Stimulated activated CD8-positive, alpha-beta memory T cell treated with anti-CD3 and anti-CD28 coated beads, Interleukin-7, amount 100 ng/mL, for 48 hours (primary cell): ENCODE measurements around the gene CAMKMT.
"Not testable (repeated sequence)": the region's sequence is repeated elsewhere in the genome, so short reads cannot be mapped to it uniquely, and the experiment has no call there.

Experiments
- DNase-seq, 2 donors: peaks; one replicate each; pipeline ENCODE4 v3.0.0-alpha.2; 2020; ENCODE audit warnings: low read depth in 1 of 2; ENCODE audit errors: extremely low read depth in 1 of 2

The CAMKMT gene

DNA sequence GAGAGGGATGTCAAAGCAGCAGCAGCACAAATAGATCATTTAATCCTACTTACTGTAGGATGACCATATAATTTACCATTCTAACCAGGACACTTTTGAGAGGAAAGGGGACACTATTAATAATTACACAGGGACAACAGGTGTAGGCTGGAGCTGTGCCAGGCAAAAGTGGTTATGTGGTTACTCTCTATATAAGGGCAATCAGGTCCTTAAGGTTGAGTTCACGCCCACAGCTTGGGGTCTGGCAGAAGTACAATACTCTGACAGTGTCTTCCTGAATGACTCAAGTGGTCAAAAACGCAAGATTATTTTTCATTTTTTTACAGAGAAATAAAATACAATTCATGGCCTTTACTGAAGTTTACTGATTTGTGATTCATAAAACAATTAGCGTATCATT is 3.2 kb upstream of the CAMKMT start:
- peak in 1 of 2 donors; percentile 60 for DNase-seq

DNA sequence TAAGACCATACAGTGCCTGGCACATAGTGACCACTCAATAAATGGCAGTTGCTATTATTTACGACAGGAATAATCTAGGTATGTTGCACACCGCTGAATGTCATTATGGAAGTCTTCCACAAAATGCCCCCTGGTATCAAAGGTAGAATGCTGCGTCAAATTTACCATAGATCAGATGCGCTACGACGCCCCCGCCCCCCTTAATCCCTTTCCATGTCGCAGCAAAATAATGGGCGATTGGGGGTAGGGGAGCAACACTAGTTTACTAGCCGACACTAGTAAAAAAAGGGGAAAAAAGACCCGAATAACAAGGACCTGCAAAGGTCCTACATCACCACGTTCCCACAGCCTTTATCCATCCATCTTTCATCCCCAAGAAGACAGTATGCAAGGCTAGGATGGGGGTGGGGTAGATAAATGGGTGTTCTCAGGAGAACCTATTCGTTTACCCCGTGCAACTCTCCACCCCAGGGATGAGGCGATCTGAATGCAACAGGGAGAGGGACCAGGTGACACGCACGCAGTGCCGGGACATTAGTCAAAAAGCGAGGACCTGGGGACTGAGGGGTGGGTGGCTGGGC is 908 bp upstream of the CAMKMT start:
- no peak for DNase-seq

- peak in 1 of 2 donors; percentile 11 for DNase-seq
These were observed 664 bp downstream of the CAMKMT start for GRCh38 chr2:44362207-44363015.

DNA sequence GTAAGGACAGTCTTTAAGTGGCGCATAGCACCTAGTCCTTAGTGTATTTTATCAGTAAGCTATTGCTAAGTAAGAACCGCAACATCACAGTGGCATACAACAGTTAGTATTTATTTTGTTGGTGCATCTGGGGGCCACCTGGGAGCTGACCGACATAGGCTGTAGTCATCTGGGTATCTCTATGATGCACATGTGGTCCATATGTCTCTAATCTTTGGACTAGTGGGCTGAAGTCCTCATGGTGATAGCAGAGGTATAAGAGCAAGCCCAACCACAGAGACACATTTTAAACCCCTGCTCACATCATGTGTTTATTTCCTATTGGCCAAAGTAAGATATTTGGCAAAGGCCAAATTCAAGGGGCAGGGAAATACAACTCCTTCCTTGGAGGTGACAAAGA is 2.9 kb downstream of the CAMKMT start:
- DNase-seq: no peak

GRCh38 chr2:44367591-44367990 is 5.8 kb downstream of the CAMKMT start:
- DNase-seq: no peak

DNA sequence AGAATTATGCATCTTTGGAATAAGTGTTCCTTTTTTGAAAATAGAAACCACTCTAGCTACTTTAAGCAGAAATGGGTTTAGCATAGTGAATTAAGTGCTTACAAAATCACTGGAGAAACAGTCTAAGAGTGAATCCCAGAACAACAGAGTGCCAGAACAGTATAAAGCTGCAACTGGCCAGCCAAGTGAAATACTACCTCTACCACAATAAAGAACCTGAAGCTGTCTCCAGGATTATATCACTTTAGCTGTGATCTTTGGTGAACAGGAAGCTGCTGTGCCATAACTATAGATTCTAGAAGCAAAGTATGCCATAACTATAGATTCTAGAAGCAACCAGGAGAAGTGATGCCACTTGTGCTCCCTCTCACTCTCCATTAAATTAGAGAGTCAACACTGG is 7.6 kb downstream of the CAMKMT start:
- DNase-seq: no peak

GRCh38 chr2:44371445-44371844 is 9.7 kb downstream of the CAMKMT start:
- no peak for DNase-seq

- DNase-seq: no peak
These were observed 10.5 kb downstream of the CAMKMT start for GRCh38 chr2:44372246-44372645.

DNA sequence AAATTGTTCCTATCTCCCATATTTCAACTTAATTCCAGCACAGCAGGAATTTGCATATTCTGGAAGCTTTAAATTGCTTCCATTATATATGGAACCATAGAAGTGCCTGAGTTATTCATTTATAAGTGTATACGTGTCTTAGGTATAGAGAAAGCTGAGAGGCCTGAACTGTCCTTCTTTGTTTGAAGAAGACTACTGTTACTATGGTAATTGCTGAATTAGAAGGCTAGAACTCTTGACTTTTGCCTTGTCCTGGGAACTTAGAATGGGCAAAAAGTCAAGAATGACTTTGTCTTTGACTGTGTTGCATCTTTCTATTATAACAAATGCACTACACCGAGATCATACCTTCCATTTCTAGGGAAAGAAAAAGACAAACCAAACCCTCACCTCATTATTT is 15.7 kb downstream of the CAMKMT start:
- no peak for DNase-seq

GRCh38 chr2:44385226-44385625 is 23.5 kb downstream of the CAMKMT start:
- not testable (repeated sequence) for DNase-seq

DNA sequence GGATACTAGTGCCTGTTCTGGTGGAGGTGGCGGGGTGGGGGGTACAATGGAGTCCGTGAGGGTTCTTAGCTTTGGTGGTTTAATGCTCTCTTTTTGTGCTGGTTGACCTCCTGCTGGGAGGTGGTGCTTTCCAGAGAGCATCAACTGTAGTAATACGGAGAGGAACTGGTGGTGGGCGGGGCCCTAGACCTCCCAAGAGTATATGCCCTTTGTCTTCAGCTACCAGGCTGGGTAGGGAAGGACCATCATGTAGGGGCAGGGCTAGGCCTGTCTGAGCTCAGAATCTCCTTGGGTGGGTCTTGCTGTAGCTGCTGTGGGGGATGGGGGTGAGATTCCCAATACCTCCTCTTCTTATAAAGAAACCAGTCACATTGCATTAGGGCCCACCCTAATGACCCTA is 27.1 kb downstream of the CAMKMT start:
- no peak for DNase-seq

DNA sequence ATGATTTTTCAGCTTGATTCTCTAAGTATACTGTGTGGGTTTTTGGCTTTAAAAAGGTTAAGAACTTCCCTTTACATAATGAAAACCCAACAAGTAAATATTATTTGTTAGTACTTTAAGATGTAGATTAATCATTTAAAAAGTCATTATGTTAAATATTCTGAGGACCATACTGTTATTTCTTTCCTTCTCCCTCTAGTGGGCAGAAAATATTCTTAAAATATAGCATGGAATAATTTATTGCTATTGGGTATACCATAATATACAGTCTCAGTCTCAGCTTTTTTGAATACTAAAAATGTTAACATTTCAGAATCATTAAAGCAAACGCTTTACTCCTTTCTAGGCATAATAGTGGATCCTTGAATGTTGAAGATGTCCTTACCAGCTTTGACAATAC is 28.1 kb downstream of the CAMKMT start:
- DNase-seq: no peak

DNA sequence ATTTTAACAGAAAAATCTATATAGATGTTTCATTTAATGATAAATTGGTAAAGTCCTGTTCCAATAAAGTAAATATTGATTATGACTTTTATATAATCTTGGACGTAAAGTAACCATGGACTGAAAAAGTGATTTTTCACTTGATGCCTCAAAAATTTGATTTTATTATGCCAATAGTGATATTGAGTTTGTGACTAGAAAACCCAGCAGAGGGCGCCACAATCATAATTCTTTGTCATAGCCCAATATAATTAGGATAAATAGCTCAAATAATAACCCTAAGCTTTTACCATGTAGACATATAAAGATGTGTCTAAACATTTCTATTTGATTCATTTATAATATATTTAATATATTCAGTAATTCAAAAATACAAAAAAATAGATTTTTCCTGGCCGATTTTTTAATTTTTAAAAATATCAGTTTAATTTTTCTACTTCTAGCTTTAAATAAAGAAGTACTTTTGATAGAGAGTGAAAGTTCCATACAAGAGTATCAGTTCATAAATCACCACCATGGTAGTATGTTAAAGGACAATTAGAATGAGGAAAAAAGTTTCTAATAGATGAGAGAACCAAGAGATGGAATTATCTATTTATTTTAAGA is 30.7 kb downstream of the CAMKMT start:
- peak in 1 of 2 donors; percentile 11 for DNase-seq

DNA sequence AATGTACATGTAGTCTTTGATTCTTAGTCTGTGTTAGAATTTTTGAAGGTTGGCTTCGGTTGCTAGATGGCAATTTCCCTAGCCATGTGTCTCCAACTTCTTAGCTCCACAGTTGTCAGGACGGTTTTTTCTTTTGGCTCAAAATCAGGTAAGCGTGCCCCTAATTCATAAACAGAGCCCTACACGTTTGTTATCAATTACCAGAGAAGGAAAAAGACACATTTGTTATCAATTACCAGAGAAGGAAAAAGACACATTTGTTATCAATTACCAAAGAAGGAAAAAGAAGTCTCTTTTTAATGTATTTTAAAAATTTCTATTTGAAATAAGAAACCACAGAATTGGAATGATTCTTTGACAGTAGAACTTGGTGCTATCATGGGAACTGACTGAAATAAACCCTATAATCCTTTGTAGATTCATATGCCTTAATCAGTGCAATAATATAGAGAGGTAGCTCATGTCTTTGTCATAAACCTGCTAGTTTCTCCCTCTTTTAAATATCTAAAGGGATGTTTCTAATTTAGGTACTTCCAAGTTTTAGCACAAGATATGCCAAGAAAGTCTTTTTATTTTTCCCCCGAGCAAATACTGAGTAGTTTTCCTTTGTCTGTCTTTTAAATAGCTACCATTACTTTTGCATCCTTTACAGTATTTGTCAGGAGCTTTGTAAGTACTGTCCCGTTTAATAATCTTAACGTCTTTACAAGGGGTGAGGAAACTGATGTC is 35.9 kb downstream of the CAMKMT start:
- no peak for DNase-seq

DNA sequence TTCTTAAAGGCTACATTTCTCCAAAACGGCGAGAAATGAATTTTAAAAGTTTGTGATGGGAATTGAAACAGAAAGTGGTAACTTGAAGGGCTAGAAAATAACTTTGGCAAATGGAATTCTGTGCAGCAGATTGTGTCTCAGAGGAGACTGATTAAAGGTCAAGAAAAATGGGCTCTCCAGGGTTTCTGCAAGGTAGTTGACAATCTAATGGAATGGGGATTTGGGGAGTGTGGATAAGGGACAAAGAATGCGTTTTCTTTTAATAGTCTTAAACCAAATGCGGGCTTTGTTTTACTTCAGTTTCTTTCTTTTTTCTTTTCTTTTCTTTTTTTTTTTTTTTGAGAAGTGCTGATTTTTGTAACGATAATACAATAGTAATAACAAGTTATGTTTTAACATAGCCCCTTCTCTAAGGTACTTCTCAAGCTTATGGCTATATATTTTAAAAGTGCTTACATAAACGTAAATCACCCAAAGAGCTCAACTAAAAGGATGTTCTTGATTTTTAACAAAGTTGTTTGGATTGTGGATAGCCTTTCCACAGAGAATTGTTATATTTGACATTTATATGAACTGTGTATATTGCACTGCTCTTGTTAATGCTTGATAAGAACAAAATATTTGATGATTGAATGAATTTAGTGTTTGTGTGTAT is 36.6 kb downstream of the CAMKMT start:
- no peak for DNase-seq

GRCh38 chr2:44420725-44421124 is 59.0 kb downstream of the CAMKMT start:
- DNase-seq: no peak

- DNase-seq: no peak
These were observed 62.5 kb downstream of the CAMKMT start for GRCh38 chr2:44424211-44424610.

GRCh38 chr2:44429034-44429433 is 67.3 kb downstream of the CAMKMT start:
- DNase-seq: no peak

GRCh38 chr2:44430342-44430741 is 68.6 kb downstream of the CAMKMT start:
- DNase-seq: no peak

- no peak for DNase-seq
These were observed 72.1 kb downstream of the CAMKMT start for GRCh38 chr2:44433895-44434294.

GRCh38 chr2:44441200-44441599 is 79.5 kb downstream of the CAMKMT start:
- no peak for DNase-seq
